HG02852 (cell line): Measurements from ENCODE around the gene TPBGL.

Experiments
- ATAC-seq: cut with Tn5 transposase; IDR thresholded peaks from one replicate; pipeline ENCODE4 v1.9.1; 2021; ENCODE audit warnings: mild to moderate bottlenecking, moderate library complexity; ENCODE audit not compliant: unreplicated experiment

TPBGL gene

DNA sequence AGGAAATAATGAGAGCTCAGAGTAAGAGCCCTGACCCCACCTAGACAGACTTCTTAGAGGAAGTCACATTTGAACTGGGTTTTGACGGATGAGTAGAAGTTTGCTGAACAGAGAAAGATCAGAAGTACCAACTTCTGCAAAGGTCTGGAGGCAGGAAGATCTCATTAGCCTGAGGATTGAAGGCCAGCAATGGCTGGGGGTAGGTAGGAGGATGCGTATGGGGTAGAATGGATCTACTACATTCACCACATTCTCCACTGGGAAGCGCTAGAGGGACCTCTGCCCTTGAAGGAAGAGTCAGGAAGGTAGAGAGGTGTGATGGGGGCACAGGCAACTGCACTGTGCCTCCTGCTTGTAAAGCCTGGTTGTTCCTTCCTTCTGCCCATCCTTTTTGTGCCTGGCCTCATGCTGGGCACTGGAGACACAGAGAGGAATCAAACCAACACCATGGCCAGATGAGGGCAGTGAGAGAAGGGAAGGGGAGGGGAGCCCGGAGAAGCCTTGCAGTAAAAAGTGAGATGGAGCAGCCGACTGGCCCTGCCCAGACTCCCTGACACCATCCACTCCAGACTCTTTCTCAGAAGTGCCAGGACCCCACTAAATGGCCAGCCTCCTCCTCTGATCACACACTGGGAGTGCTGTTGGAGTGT lies 4.9 kb downstream of the TPBGL start:
- no peak for ATAC-seq

- no peak for ATAC-seq
Observed at GRCh38 chr11:75246006-75246670, 5.6 kb downstream of the TPBGL start.

DNA sequence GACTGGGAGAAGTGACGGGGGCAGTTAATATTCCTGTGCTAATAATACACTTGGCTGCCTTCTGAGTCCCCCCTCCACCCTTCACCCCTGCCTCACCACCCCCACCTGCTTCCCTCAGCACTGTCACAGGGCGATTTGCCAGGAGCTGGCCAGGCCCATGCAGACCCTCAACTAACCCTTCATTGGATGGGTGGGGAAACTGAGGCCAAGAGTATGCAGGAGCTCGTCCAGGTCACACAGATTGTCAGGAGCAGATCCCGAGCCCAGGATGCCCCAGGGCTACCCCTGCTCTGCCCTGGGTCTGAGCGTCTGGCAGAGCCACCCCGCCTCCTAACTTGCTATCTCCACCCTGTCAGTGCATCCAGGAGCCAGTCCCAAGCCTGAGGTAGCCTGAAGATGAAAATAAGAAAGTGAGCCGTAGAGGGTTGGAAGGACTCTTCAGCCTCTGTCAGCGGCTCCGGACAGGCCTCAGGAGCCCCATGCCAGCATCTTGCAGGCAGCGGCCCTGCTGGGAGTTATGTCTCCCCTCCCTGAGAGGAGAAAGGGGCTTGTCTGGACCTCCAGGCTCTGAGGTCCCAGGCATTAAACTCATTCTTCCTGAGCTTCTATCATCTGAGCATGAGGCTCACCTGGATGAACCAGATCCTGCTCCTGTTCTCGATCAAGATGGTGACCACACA lies 6.2 kb downstream of the TPBGL start:
- no peak for ATAC-seq

- ATAC-seq = no peak
Observed at GRCh38 chr11:75248924-75249256, 8.3 kb downstream of the TPBGL start.

DNA sequence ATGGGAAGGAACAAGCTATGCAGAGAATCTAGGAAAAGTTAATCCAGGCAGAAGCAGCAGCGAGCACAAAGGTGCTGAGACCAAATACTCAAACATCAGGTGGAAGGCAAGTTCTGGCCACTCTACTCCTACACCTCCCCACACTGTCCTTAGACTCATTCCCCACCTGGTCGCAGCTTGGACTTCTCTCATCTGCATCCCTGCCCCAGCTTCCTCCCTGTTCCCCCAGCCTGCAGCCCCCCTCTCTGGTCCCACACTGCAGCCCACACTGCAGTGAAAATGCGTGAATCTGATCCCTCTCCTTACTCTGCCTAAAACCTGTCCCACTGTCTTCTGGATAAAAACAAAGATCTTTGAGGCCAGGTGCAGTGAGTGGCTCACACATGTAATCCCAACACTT lies 9.1 kb downstream of the TPBGL start:
- ATAC-seq = no peak

DNA sequence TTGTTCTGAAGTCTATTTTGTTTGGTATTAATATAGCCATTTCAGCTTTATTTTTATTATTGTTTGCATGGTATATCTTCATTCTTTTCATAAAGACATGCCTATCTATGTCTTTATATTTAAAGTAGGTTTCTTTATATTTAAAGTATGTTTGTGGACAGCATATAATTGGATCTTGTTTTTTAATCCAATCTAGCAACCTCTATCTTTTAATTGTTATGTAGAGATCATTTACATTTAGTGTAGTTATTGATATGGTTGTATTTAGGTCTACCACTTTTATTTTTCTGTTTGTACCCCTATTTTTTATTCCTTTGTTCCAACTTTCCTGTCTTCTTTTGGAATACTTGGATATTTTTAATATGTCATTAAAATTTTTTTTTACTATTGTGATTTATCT lies 13.8 kb downstream of the TPBGL start:
- no peak for ATAC-seq

- no peak for ATAC-seq
Observed at GRCh38 chr11:75260396-75261170, 20.0 kb downstream of the TPBGL start.

- no peak for ATAC-seq
Observed at GRCh38 chr11:75261902-75262361, 21.4 kb downstream of the TPBGL start.

- no peak for ATAC-seq
Observed at GRCh38 chr11:75262436-75262835, 21.9 kb downstream of the TPBGL start.

DNA sequence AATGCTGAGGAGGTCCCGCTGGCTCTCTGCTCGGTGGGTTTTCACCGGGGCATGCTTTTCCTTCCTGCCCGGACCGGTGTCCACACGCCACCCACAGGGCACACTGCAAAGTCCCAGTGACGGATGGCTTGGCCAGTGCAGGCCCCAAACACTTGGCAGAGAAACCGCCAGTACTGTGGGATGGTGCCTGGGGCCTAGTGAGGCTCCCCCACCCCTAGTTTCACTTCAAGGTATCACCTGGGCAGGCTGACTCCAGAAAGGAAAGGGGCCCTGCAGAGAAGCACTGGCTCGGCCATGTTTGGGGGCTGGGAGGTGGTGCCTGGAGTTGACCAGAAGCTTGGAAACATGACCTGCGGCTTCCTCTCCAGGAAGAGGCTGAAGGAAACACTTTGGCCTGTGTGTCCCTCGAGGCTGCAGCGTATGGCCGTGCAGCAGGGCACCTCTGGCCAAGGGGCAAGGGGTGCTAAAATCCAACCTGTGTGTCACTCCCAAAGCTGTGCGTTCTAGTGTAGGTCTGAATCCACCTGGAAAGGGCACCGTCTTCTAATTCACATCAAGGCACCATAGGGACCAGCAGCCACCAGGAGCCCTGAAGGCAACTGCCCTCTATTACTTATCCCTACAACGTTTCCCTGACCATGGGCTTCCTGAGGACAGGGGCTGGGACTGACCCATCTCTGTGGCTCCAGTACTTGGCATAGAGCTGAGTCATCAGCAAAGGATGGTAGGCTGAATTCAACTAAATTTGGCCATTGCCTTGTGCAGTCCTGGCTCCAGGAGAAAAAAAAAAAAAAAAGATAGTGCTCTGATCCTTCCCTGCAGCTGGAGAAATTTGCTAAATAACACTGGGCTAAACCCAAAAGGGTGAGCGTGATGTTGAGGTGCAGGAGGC lies 22.6 kb downstream of the TPBGL start:
- no peak for ATAC-seq

GRCh38 chr11:75263944-75264349 lies 23.4 kb downstream of the TPBGL start:
- no peak for ATAC-seq

DNA sequence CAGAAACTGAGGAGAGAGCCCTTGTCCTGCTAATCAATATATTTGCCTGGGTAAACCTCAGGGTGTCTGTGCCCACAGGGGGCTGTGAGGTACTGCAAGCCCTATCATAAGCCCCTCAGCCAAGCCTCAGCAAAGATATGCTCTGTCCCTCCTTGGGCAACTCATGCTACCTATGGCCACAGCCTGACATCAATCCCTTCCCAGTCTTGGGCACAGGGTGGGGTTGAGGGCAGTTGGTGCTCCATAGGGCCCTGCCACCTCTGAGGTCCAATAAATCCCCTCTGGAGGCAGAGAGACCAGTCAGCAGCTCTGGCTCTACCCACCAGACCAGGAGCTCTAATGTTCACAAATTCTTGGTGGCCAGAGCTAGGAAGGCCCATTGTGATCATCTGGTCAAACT lies 23.8 kb downstream of the TPBGL start:
- no peak for ATAC-seq

- no peak for ATAC-seq
Observed at GRCh38 chr11:75264971-75265370, 24.4 kb downstream of the TPBGL start.

GRCh38 chr11:75265851-75266531 lies 25.4 kb downstream of the TPBGL start:
- no peak for ATAC-seq

GRCh38 chr11:75267171-75267970 lies 26.8 kb downstream of the TPBGL start:
- no peak for ATAC-seq

DNA sequence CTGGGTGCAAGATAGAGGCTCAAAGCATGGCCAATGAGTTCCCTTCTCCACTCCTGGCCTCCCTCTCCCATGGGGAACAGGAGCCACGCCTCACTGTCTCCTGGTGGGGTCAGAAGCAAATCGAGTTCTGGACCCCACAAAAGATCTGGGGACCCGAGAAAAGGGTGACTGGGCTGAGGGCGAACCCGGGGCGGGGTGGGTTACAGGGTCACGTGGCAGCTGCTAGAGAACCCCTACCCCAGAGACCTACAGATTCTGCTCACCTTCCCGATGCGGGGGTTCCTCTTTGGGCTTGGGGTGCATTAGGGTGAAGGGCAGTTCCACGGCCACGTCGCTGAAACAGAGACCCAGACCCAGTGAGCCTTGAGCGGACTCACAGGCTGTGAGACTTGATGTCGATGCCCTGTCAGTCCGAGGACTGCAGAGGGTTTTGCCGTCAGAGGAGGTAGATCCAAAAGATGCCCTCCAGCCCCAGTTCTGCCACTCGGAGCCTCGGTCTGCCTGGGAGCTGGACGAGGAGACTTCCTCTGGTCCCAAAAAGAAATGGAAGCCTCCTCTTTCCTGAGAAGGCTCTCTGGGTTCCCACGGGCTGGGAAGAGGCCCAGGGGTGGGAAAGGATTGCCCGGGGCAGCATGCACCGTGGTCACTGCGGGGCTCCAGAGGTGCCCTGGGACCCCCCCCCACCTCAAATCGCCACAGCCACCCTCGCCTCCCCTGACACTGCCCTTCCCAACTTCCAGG lies 28.2 kb downstream of the TPBGL start:
- no peak for ATAC-seq

DNA sequence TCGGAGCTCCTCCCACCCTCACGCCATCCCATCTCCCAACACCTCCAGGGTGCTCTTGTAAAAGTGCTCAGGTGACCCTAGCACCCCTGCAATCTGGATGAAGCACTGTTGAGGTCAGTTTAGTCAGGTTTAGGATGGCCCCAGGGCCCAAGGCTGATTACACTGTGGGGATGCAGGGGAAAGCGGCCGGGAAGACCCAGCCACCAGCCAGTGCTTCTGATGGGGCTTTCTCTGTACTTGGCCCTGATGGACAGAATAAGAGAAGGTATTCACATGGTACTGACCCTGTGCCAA lies 28.7 kb downstream of the TPBGL start:
- no peak for ATAC-seq

- ATAC-seq = no peak
Observed at GRCh38 chr11:75269896-75270295, 29.3 kb downstream of the TPBGL start.
